Coronary artery (tissue), 2 donors: ENCODE data around the gene CDH12.
"Not testable (repeated sequence)": the region's sequence is repeated elsewhere in the genome, so short reads cannot be mapped to it uniquely, and the experiment has no call there.

ENCODE experiments used
- DNase-seq: peaks from one replicate; pipeline ENCODE4 v3.0.0-alpha.2; 2017; ENCODE audit warnings: low spot score
- H3K27ac ChIP-seq, 2 donors: fragments of 200-600 bp; sonication (generic); one replicate each; pipeline ENCODE4 v1.5.1; 2016 to 2019
- H3K4me3 ChIP-seq: fragments of 200-600 bp; sonication (generic); 2 replicates; pipeline ENCODE4 v1.5.1; 2016; ENCODE audit warnings: mild to moderate bottlenecking, moderate library complexity
- TF ChIP-seq, protein P1 (sequence below): fragments of 200-600 bp; sonication (generic); IDR thresholded peaks from one replicate; pipeline ENCODE4 v1.5.1; 2019; ENCODE audit warnings: antibody characterized with exemption

Gene CDH12

DNA sequence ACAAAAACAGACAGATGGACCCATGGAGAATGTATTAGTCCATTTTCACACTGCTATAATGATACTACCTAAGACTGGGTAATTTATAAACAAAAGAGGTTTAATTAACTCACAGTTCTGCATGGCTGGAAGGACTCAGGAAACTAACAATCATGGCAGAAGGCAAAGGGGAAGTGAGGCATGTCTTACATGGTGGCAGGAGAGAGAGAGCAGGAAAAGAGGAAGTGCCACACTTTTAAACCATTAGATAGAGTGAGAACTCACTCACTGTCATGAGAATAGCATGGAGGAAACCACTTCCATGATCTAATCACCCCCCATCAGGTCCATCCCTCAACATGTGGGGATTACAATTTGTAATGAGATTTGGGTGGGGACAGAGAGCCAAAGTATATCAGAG lies 808.9 kb downstream of the CDH12 start:
- no peak for DNase-seq
- TF ChIP-seq, protein P1, sequence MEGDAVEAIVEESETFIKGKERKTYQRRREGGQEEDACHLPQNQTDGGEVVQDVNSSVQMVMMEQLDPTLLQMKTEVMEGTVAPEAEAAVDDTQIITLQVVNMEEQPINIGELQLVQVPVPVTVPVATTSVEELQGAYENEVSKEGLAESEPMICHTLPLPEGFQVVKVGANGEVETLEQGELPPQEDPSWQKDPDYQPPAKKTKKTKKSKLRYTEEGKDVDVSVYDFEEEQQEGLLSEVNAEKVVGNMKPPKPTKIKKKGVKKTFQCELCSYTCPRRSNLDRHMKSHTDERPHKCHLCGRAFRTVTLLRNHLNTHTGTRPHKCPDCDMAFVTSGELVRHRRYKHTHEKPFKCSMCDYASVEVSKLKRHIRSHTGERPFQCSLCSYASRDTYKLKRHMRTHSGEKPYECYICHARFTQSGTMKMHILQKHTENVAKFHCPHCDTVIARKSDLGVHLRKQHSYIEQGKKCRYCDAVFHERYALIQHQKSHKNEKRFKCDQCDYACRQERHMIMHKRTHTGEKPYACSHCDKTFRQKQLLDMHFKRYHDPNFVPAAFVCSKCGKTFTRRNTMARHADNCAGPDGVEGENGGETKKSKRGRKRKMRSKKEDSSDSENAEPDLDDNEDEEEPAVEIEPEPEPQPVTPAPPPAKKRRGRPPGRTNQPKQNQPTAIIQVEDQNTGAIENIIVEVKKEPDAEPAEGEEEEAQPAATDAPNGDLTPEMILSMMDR: no peak

DNA sequence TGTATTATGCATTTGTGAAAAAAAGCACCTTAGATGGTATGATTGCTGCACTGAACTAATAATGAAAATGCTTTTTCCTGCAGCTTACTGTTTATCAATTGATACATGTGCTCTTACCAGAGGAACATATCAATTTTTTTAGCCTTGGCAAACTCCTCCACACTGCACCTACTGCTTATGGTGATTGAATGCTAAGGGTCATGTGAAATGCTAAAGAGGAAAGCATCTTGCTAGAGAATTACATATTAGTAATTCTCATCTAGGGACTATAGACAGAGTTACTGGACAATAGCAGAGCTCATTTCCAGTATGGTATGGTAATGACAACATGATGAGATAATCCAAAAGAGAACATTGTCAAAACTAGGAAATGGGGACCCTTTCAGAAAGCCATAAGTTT lies 817.1 kb downstream of the CDH12 start:
- no peak for DNase-seq
- Histone ChIP-seq H3K4me3 (no peak overlapping the region), H3K27ac (no peak overlapping the region)
- TF ChIP-seq, protein P1: no peak

More for the DNA sequence above, 808.9 kb downstream of the CDH12 start:
- H3K27ac ChIP-seq: no peak overlapping the region
- no peak overlapping the region for H3K4me3 ChIP-seq

DNA sequence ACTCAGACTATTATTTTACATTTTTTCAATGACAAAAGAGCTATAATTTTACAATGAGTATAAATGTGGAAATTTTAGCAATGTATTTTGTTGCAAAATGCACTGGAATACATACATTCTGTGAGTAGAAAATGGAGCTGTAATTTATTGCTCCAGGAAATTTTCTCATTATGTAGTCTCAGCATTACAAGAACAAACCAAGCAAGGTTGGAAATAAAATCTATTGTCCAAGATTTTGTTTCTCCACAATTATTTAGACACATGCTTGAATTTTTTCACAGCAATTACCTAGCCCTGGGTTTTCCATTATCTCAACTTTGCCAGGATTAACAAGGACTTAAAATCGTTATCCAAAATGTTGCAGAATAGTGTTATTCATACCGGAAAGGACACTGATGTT lies 820.1 kb downstream of the CDH12 start:
- TF ChIP-seq, protein P1: no peak
- DNase-seq: no peak
- H3K4me3 ChIP-seq: no peak overlapping the region
- H3K27ac ChIP-seq: no peak overlapping the region

DNA sequence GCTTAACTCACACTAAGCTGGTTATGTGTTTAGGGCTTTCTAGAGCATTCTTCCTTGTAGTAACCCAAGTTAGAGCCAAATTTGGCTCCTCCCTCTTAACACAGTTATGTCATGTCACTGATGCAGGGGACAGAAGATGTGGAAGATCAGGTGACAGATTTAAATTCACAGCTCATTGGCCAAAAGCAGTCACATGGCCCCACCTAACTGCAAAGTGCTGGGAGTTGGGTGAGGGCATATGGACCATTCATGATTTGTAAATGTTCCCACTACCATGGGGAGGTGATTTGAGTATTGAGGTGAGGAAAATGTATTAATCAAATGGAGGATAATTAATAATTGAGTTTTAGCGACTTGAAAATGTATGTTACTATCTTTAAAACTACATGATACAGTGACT lies 829.4 kb downstream of the CDH12 start:
- TF ChIP-seq, protein P1: no peak
- Histone ChIP-seq H3K4me3 (no peak overlapping the region), H3K27ac (no peak overlapping the region)
- DNase-seq: no peak

DNA sequence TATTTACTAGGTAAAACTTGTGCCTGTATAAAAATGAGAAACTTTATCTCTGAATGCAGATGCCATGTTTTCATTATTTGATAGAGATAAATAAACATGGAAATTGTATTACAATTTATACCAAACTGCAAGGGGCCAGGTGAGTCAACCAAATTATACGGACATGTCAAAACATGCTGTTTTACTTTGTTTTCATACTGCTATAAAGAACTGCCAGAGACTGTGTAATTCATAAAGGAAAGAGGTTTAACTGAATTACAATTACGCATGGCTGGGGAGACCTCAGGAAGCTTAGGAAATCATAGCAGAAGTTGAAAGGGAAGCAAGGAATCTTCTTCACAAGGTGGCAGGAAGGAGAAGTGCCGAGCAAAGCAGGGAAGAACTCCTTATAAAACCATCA lies 840.3 kb downstream of the CDH12 start:
- not testable (repeated sequence) for H3K27ac ChIP-seq, H3K4me3 ChIP-seq, DNase-seq

DNA sequence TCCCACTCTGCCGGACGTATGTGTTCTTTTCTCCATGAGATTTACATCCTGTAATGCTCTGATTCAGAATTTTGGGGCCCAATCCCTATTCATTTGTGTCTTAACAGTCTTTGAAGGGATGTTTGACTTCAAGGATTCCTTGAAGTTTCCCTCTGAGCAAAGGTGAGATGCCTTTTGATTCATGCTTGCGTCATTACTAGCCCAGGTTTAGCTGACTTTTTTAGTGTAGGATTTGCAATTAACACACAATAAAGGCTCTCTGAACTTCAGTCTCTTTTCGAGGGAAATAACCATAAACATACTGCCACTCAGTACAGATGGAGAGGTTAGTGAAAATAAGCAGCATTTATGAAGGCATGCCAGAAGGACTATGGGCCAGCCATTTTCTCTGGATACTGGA lies 842.3 kb downstream of the CDH12 start:
- not testable (repeated sequence) for DNase-seq, H3K27ac ChIP-seq, H3K4me3 ChIP-seq

DNA sequence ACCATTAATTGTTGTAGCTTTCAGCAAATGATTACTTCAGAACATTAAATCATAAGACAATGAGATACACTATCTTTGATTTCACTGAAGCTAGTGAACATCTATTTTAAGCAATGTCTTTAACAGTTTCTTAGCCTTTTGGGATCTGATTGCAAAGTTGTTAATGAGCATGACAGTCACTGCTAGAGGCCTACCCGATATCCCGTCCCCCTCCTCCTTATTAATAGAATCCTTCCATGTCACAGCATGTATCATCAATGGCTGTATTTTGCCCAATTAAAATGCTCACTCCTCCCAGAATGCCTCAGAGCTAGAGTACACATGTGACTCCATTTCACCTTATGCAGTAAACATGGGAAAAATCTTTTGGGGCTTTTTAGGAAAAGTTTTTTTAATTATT lies 852.0 kb downstream of the CDH12 start:
- H3K4me3 ChIP-seq, H3K27ac ChIP-seq, DNase-seq: not testable (repeated sequence)

DNA sequence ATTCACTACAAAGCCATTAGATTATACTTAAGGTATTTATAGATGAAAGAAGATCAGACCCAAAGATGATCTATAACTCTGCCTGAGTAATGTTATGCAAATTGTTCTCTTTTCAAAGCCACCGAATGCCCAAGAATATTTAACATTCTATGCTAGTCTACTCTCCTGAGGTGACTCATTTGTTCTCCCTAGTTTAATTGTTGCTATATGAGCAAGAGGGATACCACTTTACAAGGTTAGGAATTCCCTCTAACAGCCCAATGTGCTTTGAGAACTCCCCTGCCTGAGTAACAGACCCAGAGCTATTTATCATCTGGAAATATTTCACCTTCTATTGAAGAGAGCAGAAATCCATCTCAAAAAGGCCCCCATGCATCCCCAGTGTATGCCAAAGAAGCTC lies 867.3 kb downstream of the CDH12 start:
- not testable (repeated sequence) for H3K27ac ChIP-seq, DNase-seq, H3K4me3 ChIP-seq

DNA sequence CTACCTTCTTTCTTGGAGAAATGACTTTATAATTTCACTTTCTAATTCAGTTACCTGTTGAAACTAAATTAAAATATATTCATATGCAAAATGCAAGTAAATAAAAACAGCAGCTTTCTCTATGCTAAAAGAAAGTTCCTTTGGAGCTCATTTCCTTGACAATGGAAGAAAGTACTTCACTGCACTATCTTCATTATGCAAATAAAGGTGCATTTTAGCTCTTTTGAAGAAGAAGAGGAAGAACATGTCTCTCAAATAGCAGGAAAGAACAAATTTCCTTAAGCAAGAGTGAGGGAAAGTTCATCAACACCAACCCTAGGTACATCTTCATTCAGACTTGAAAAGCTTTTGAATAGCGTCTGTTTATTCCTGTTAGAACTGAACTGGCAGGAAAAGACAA lies 901.6 kb downstream of the CDH12 start:
- not testable (repeated sequence) for DNase-seq, H3K4me3 ChIP-seq, H3K27ac ChIP-seq

DNA sequence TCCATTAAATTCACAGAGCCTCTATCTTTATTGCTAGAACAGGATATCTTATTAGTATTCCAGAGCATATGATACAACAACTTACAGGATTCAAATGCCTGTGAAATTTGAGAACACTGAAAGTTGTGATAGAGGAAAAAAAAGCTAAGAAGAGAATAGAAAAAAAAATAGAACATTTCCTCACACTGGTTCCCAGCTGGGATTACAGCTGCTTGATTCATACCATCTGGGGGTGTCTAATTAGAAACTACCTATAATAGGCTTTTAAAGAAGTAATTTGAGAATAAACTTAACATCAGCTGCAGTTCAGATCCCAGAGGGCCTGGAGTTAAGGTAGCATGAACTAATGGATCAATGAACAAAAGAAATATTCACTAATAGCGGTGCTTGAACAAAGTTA lies 922.0 kb downstream of the CDH12 start:
- no peak overlapping the region for H3K4me3 ChIP-seq
- DNase-seq: no peak
- TF ChIP-seq, protein P1: no peak
- H3K27ac ChIP-seq: no peak overlapping the region
